Hepatocyte (in vitro differentiated cells): ENCODE data around the gene NLRC5. TPM values are rescaled to one million over a fixed set of nuclear protein-coding genes. Genes with fewer than 3 reads are reported as not detected.

Experiments
- DNase-seq: peaks from one replicate; pipeline ENCODE4 v3.0.0-alpha.2; 2016; ENCODE audit warnings: low spot score
- H2AFZ ChIP-seq: fragments of 200-600 bp; sonication (generic); 2 replicates; pipeline ENCODE4 v1.6.0; 2016; ENCODE audit warnings: antibody characterized with exemption, mild to moderate bottlenecking
- H3K27ac ChIP-seq: fragments of 200-600 bp; sonication (generic); 2 replicates; pipeline ENCODE4 v1.5.1; 2016; ENCODE audit warnings: mild to moderate bottlenecking
- H3K27me3 ChIP-seq: fragments of 200-600 bp; sonication (generic); 2 replicates; pipeline ENCODE4 v1.6.1; 2016
- H3K36me3 ChIP-seq: fragments of 200-600 bp; sonication (generic); replicated peaks from 2 replicates; pipeline ENCODE4 v1.5.1; 2016; ENCODE audit warnings: low read depth; ENCODE audit not compliant: insufficient read depth
- H3K4me1 ChIP-seq: fragments of 200-600 bp; sonication (generic); 2 replicates; pipeline ENCODE4 v1.5.1; 2016; ENCODE audit warnings: mild to moderate bottlenecking, moderate library complexity; ENCODE audit not compliant: insufficient read depth
- H3K4me2 ChIP-seq: fragments of 200-600 bp; sonication (generic); 2 replicates; pipeline ENCODE4 v1.6.0; 2016
- H3K4me3 ChIP-seq: fragments of 200-600 bp; sonication (generic); 2 replicates; pipeline ENCODE4 v1.5.1; 2016; ENCODE audit warnings: mild to moderate bottlenecking
- H3K79me2 ChIP-seq: fragments of 200-600 bp; sonication (generic); 2 replicates; pipeline ENCODE4 v1.6.0; 2017; ENCODE audit warnings: mild to moderate bottlenecking
- H3K9me2 ChIP-seq: fragments of 200-600 bp; sonication (generic); replicated peaks from 2 replicates; pipeline ENCODE4 v1.6.0; 2017; ENCODE audit warnings: mild to moderate bottlenecking; ENCODE audit not compliant: insufficient read depth
- H3K9me3 ChIP-seq: fragments of 200-600 bp; sonication (generic); 2 replicates; pipeline ENCODE4 v1.5.1; 2016; ENCODE audit warnings: low read depth, mild to moderate bottlenecking
- H4K20me1 ChIP-seq: fragments of 200-600 bp; sonication (generic); 2 replicates; pipeline ENCODE4 v1.6.0; 2016; ENCODE audit warnings: mild to moderate bottlenecking; ENCODE audit not compliant: insufficient read depth, poor library complexity, severe bottlenecking
- CTCF ChIP-seq: fragments of 200-600 bp; sonication (generic); IDR thresholded peaks from 2 replicates; pipeline ENCODE4 v1.5.1; 2016; ENCODE audit warnings: antibody characterized with exemption, mild to moderate bottlenecking; ENCODE audit not compliant: poor library complexity
- EZH2 ChIP-seq: fragments of 200-600 bp; sonication (generic); IDR thresholded peaks from 2 replicates; pipeline ENCODE4 v1.6.1; 2016; ENCODE audit warnings: antibody characterized with exemption, mild to moderate bottlenecking, borderline replicate concordance
- EZH2phosphoT487 ChIP-seq: fragments of 200-600 bp; sonication (generic); IDR thresholded peaks from one replicate; pipeline ENCODE4 v1.6.1; 2018; ENCODE audit warnings: antibody characterized with exemption, mild to moderate bottlenecking, low read depth, moderate library complexity; ENCODE audit not compliant: unreplicated experiment, severe bottlenecking
- WGBS: methylation state at CpG from one replicate; pipeline ENCODE4 v1.1.6; 2016; ENCODE audit warnings: low lambda C conversion rate; ENCODE audit errors: missing lambda C conversion rate; 5-methylcytosine and 5-hydroxymethylcytosine counted together
- polyA plus RNA-seq: library from polyadenylated mRNA; unstranded; fragments of >200 nt; fragmentation: Nextera tagmentation; extraction: Ambion mirVana; gene quantifications from 2 replicates; pipeline ENCODE4 v1.2.1, GENCODE V29; 2016
- total RNA-seq: library from RNA; depleted of rRNA; stranded (reverse); fragments of >200 nt; gene quantifications from 2 replicates; pipeline ENCODE4 v1.2.3, GENCODE V29; 2014

NLRC5 gene
- total and polyA plus RNA-seq, 2 experiments from 2014 or later: 6.4 to 7.0 TPM

GRCh38 chr16:57112403-57113041 is 123.2 kb downstream of the NLRC5 start:
- H3K79me2 ChIP-seq: no peaks in the 10 kb centered on the region
- H3K4me2 ChIP-seq: no peak overlapping the region
- 78% methylated on average over 10 of the region's 10 CpGs for WGBS
- H2AFZ ChIP-seq: no peak overlapping the region
- no peak for TF ChIP-seq EZH2phosphoT487
- no peak for TF ChIP-seq CTCF
- TF ChIP-seq EZH2: no peak
- H3K4me3 ChIP-seq: no peak overlapping the region
- no peaks in the 10 kb centered on the region for H3K4me1 ChIP-seq
- no peaks in the 10 kb centered on the region for H3K36me3 ChIP-seq
- no peaks in the 10 kb centered on the region for H4K20me1 ChIP-seq
- H3K27me3 ChIP-seq: no peaks in the 10 kb centered on the region
- H3K9me3 ChIP-seq: no peaks in the 10 kb centered on the region
- no peak overlapping the region for H3K27ac ChIP-seq
- H3K9me2 ChIP-seq: no peaks in the 10 kb centered on the region
- DNase-seq: no peak

- TF ChIP-seq EZH2 (no peak), CTCF (no peak), EZH2phosphoT487 (no peak)
- no peaks in the 10 kb centered on the region for H3K4me1 ChIP-seq
- H4K20me1 ChIP-seq: no peaks in the 10 kb centered on the region
- H3K27me3 ChIP-seq: no peaks in the 10 kb centered on the region
- DNase-seq: no peak
- H2AFZ ChIP-seq: no peak overlapping the region
- 95% methylated on average over 14 of the region's 14 CpGs for WGBS
- H3K4me2 ChIP-seq: no peak overlapping the region
- no peak overlapping the region for H3K4me3 ChIP-seq
- no peaks in the 10 kb centered on the region for H3K36me3 ChIP-seq
- no peaks in the 10 kb centered on the region for H3K9me2 ChIP-seq
- H3K79me2 ChIP-seq: no peaks in the 10 kb centered on the region
- no peaks in the 10 kb centered on the region for H3K9me3 ChIP-seq
- H3K27ac ChIP-seq: no peak overlapping the region
Observed at GRCh38 chr16:57113042-57113453, 123.7 kb downstream of the NLRC5 start.

- WGBS: 82% methylated on average over 5 of the region's 5 CpGs
- H4K20me1 ChIP-seq: no peaks in the 10 kb centered on the region
- H3K9me2 ChIP-seq: no peaks in the 10 kb centered on the region
- H3K4me2 ChIP-seq: no peak overlapping the region
- no peak overlapping the region for H3K27ac ChIP-seq
- TF ChIP-seq CTCF (no peak), EZH2 (no peak), EZH2phosphoT487 (no peak)
- H3K4me3 ChIP-seq: no peak overlapping the region
- DNase-seq: no peak
- H3K27me3 ChIP-seq: no peaks in the 10 kb centered on the region
- no peaks in the 10 kb centered on the region for H3K9me3 ChIP-seq
- no peak overlapping the region for H2AFZ ChIP-seq
- no peaks in the 10 kb centered on the region for H3K79me2 ChIP-seq
- no peaks in the 10 kb centered on the region for H3K4me1 ChIP-seq
- H3K36me3 ChIP-seq: no peaks in the 10 kb centered on the region
Observed at GRCh38 chr16:57113664-57114063, 124.3 kb downstream of the NLRC5 start.

GRCh38 chr16:57115168-57115513 is 125.8 kb downstream of the NLRC5 start:
- H3K4me2 ChIP-seq: no peak overlapping the region
- TF ChIP-seq EZH2: no peak
- H3K36me3 ChIP-seq: no peaks in the 10 kb centered on the region
- no peaks in the 10 kb centered on the region for H4K20me1 ChIP-seq
- no peaks in the 10 kb centered on the region for H3K79me2 ChIP-seq
- no peaks in the 10 kb centered on the region for H3K9me2 ChIP-seq
- H3K27me3 ChIP-seq: no peaks in the 10 kb centered on the region
- 77% methylated on average over 5 of the region's 10 CpGs for WGBS
- no peak overlapping the region for H3K4me3 ChIP-seq
- no peaks in the 10 kb centered on the region for H3K4me1 ChIP-seq
- H2AFZ ChIP-seq: no peak overlapping the region
- H3K9me3 ChIP-seq: no peaks in the 10 kb centered on the region
- DNase-seq: no peak
- peak overlapping the region; percentile 64 for H3K27ac ChIP-seq
